Measurements from ENCODE around the gene EIF3F.

GRCh38 chr11:8041576-8041975 lies 54.4 kb downstream of the EIF3F start:
- TF ChIP-seq, protein P1, sequence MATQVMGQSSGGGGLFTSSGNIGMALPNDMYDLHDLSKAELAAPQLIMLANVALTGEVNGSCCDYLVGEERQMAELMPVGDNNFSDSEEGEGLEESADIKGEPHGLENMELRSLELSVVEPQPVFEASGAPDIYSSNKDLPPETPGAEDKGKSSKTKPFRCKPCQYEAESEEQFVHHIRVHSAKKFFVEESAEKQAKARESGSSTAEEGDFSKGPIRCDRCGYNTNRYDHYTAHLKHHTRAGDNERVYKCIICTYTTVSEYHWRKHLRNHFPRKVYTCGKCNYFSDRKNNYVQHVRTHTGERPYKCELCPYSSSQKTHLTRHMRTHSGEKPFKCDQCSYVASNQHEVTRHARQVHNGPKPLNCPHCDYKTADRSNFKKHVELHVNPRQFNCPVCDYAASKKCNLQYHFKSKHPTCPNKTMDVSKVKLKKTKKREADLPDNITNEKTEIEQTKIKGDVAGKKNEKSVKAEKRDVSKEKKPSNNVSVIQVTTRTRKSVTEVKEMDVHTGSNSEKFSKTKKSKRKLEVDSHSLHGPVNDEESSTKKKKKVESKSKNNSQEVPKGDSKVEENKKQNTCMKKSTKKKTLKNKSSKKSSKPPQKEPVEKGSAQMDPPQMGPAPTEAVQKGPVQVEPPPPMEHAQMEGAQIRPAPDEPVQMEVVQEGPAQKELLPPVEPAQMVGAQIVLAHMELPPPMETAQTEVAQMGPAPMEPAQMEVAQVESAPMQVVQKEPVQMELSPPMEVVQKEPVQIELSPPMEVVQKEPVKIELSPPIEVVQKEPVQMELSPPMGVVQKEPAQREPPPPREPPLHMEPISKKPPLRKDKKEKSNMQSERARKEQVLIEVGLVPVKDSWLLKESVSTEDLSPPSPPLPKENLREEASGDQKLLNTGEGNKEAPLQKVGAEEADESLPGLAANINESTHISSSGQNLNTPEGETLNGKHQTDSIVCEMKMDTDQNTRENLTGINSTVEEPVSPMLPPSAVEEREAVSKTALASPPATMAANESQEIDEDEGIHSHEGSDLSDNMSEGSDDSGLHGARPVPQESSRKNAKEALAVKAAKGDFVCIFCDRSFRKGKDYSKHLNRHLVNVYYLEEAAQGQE (IDR thresholded peaks at IDR 0.05; ENCODE audit: insufficient read depth in 1 of 2, low read depth in 2 of 2, low read length in 2 of 2), result no peak
- TF ChIP-seq POLR2AphosphoS5 (IDR thresholded peaks at IDR 0.05; ENCODE audit: low read depth, low read length), result no peak

Data from PFSK-1 (cell line).